NCI-H2107 treated with DMSO at 0.1 percent for 48 hours (cell line): Measurements from ENCODE around the gene NPC1L1.

ENCODE experiments used
- DNase-seq: peaks from one replicate; lab custom pipeline; 2025; ENCODE audit not compliant: unreplicated experiment; lab: John Stamatoyannopoulos, UW

NPC1L1 gene

GRCh38 chr7:44541028-44541869, at the start of gene NPC1L1:
TSS of gene NPC1L1 (minus strand) at chr7:44541330. CDS start at chr7:44541259, 71 bp downstream.
- DNase-seq = no peak

GRCh38 chr7:44590910-44591309, 49.8 kb upstream of the NPC1L1 start:
- no peak for DNase-seq

GRCh38 chr7:44587843-44588711, 46.9 kb upstream of the NPC1L1 start:
- peak; percentile 58 for DNase-seq

- no peak for DNase-seq
Observed at GRCh38 chr7:44583146-44583865, 42.2 kb upstream of the NPC1L1 start.

GRCh38 chr7:44581879-44582603, 40.9 kb upstream of the NPC1L1 start, which contains the start of gene TMED4:
TSS of gene TMED4 (minus strand) at chr7:44582231. CDS start at chr7:44582206, 25 bp downstream.
- DNase-seq = peak; percentile 99

GRCh38 chr7:44580945-44581878, 40.1 kb upstream of the NPC1L1 start:
- DNase-seq = peak; percentile 30

- DNase-seq = no peak
Observed at GRCh38 chr7:44576228-44576627, 35.1 kb upstream of the NPC1L1 start.

GRCh38 chr7:44575054-44575453, 33.9 kb upstream of the NPC1L1 start:
- no peak for DNase-seq

GRCh38 chr7:44574287-44574872, 33.2 kb upstream of the NPC1L1 start:
- DNase-seq = no peak

- DNase-seq = peak; percentile 94
Observed at GRCh38 chr7:44573464-44574286, 32.5 kb upstream of the NPC1L1 start, which contains the start of gene DDX56. TSS of gene DDX56 (minus strand) at chr7:44573908. CDS start at chr7:44573895, 13 bp downstream.

- no peak for DNase-seq
Observed at GRCh38 chr7:44572771-44573170, 31.6 kb upstream of the NPC1L1 start.

GRCh38 chr7:44569959-44570358, 28.8 kb upstream of the NPC1L1 start:
- DNase-seq = no peak

- no peak for DNase-seq
Observed at GRCh38 chr7:44568771-44569560, 27.8 kb upstream of the NPC1L1 start.

- no peak for DNase-seq
Observed at GRCh38 chr7:44567884-44568283, 26.8 kb upstream of the NPC1L1 start.

- DNase-seq = no peak
Observed at GRCh38 chr7:44566680-44567079, 25.6 kb upstream of the NPC1L1 start.

- DNase-seq = no peak
Observed at GRCh38 chr7:44565795-44566559, 24.8 kb upstream of the NPC1L1 start.
